Measurements from ENCODE around the gene ATOSA. TPM values are rescaled to one million over a fixed set of nuclear protein-coding genes. Genes with fewer than 3 reads are reported as not detected.

ATOSA gene
- total and polyA plus RNA-seq, 11 donors, result 12.2 to 51.5 (median 29.8) TPM

DNA sequence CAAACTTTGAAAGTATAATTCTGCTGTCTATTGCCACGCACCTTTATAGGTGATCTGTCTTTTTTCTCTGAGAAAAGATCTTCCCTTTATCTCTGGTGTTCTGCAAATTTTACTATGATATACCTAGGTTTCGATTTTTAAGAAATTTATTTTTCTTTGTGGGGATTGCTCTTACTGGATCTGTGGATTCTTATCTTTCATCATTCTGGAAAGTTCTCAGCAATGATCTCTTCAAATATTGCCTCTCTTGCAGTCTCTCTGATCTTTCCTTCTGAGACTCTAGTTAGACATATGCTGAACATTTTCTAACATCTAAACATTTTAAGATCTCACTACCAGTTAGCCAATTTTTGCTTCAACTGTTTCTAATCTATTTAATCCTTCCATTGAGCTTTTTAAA lies 47.0 kb upstream of the ATOSA start:
- Histone ChIP-seq H3K27ac (no peak overlapping the region), H3K9me3 (no peaks in the 10 kb centered on the region), H3K4me1 (peaks cover 0 to 14% (median 0%) of the 10 kb centered on the region in 12 donors), H3K4me3 (no peak overlapping the region), H3K36me3 (no peaks in the 10 kb centered on the region), H3K27me3 (no peaks in the 10 kb centered on the region)
- WGBS, 4 donors, result 91 to 94% (median 93%) methylated on average over 2 of the region's 2 CpGs
- TF ChIP-seq POLR2A (IDR thresholded peaks at IDR 0.05), result no peak
- TF ChIP-seq, protein P1, sequence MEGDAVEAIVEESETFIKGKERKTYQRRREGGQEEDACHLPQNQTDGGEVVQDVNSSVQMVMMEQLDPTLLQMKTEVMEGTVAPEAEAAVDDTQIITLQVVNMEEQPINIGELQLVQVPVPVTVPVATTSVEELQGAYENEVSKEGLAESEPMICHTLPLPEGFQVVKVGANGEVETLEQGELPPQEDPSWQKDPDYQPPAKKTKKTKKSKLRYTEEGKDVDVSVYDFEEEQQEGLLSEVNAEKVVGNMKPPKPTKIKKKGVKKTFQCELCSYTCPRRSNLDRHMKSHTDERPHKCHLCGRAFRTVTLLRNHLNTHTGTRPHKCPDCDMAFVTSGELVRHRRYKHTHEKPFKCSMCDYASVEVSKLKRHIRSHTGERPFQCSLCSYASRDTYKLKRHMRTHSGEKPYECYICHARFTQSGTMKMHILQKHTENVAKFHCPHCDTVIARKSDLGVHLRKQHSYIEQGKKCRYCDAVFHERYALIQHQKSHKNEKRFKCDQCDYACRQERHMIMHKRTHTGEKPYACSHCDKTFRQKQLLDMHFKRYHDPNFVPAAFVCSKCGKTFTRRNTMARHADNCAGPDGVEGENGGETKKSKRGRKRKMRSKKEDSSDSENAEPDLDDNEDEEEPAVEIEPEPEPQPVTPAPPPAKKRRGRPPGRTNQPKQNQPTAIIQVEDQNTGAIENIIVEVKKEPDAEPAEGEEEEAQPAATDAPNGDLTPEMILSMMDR (IDR thresholded peaks at IDR 0.05), result no peak
- intact Hi-C loops (cut with DNase I), result no loop called here
- ATAC-seq (no peak), DNase-seq (no peak)

GRCh38 chr15:52718551-52718950 lies 39.4 kb upstream of the ATOSA start:
- 68 to 86% (median 76%) methylated on average over 2 of the region's 2 CpGs for WGBS, 4 donors

DNA sequence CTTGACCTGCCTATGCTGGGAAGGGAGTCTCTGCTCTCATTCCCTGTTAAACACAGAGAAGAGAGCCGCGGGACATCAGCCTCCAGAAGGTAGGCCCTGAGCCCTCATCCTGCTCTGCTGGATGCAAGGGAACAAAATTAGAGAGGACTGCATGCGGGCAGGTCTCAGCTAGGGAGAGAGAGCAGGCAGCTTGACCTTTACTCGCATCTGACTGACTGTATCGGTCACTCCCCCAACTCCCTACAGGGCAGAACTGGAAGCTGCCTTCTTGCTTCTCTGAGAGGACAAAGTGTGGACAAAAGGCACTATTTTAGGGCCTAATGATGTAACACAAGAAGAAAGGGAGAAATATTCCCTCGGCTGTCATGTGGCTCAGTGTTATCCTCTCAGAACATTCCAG lies 38.7 kb upstream of the ATOSA start:
- intact Hi-C loops (cut with DNase I), result no loop called here
- 78 to 87% (median 82%) methylated on average over 6 of the region's 6 CpGs for WGBS, 4 donors
- TF ChIP-seq, protein P1 (IDR thresholded peaks at IDR 0.05), result no peak
- TF ChIP-seq POLR2A (IDR thresholded peaks at IDR 0.05), result no peak

More at GRCh38 chr15:52718551-52718950, 39.4 kb upstream of the ATOSA start:
- intact Hi-C loops (cut with DNase I), result no loop called here
- no peak overlapping the region for H3K4me3 ChIP-seq
- H3K36me3 ChIP-seq, result no peaks in the 10 kb centered on the region
- no peaks in the 10 kb centered on the region for H3K4me1 ChIP-seq
- TF ChIP-seq POLR2A (IDR thresholded peaks at IDR 0.05), result no peak
- TF ChIP-seq, protein P1 (IDR thresholded peaks at IDR 0.05), result no peak
- no peak for DNase-seq
- no peak for ATAC-seq
- no peaks in the 10 kb centered on the region for H3K9me3 ChIP-seq
- H3K27me3 ChIP-seq, result no peaks in the 10 kb centered on the region
- no peak overlapping the region for H3K27ac ChIP-seq

DNA sequence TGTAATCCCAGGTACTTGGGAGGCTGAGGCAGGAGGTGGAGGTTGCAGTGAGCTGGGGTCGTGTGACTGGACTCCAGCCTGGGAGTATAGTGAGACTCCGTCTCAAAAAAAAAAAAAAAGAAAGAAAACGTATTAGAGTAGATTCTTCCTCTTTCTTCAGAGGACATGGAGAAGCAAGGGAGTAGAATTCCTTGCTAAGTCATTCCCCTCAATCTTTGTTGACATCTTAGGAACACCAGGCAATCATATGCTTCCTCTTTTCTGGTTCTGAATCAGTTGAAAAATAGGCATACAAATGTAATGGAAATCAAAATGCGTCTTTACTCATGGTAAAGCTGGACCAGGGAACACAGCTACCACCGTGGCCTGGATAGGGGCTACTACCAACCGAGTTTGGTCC lies 38.3 kb upstream of the ATOSA start:
- DNase-seq (no peak), ATAC-seq (no peak)
- Histone ChIP-seq H3K36me3 (no peaks in the 10 kb centered on the region), H3K9me3 (no peaks in the 10 kb centered on the region), H3K4me1 (no peaks in the 10 kb centered on the region), H3K27me3 (no peaks in the 10 kb centered on the region), H3K27ac (no peak overlapping the region), H3K4me3 (no peak overlapping the region)
- intact Hi-C loops (cut with DNase I), result no loop called here
- no peak for TF ChIP-seq POLR2A (IDR thresholded peaks at IDR 0.05)
- WGBS, 4 donors, result 85 to 89% (median 86%) methylated on average over 6 of the region's 6 CpGs

More for the DNA sequence above, 38.7 kb upstream of the ATOSA start:
- no peak for ATAC-seq
- Histone ChIP-seq H3K27me3 (no peaks in the 10 kb centered on the region), H3K36me3 (no peaks in the 10 kb centered on the region), H3K27ac (no peak overlapping the region), H3K4me1 (no peaks in the 10 kb centered on the region), H3K9me3 (no peaks in the 10 kb centered on the region), H3K4me3 (no peak overlapping the region)
- DNase-seq, result no peak

DNA sequence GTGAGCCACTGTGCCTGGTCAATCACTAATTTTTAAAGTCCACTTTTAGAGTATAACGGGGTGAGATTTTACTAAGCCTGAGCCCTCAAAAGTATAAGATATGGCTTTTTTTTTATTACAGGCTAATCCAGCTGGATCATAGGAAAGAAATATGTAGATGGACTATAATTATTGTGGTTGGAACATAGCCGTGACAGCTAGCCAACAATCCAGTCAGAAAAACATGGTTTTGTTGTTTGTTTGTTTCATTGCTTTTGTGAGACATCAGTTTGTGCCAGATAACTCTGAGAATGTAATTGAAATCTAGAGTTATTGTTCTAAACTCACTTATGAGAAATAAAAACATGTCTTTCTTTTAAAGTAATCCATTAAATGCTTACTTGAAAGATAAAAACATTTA lies 37.3 kb upstream of the ATOSA start:
- no peak for DNase-seq
- Histone ChIP-seq H3K4me1 (no peaks in the 10 kb centered on the region), H3K27me3 (no peaks in the 10 kb centered on the region), H3K9me3 (no peaks in the 10 kb centered on the region), H3K4me3 (no peak overlapping the region), H3K27ac (no peak overlapping the region), H3K36me3 (no peaks in the 10 kb centered on the region)
- intact Hi-C loops (cut with DNase I), result no loop called here
- WGBS, 4 donors, result 35 to 90% (median 75%) methylated on average over 2 of the region's 2 CpGs
- TF ChIP-seq, protein P1 (IDR thresholded peaks at IDR 0.05), result no peak
- no peak for TF ChIP-seq POLR2A (IDR thresholded peaks at IDR 0.05)
- no peak for ATAC-seq

Data from heart left ventricle (tissue), 16 donors.